GM18951 (cell line): ENCODE data around the gene ARID5B.

Experiments
- POLR2A ChIP-seq: IDR thresholded peaks from 4 replicates; pipeline ENCODE4 v1.6.1; 2011; ENCODE audit warnings: mild to moderate bottlenecking; ENCODE audit not compliant: insufficient read length, insufficient read depth; ENCODE audit errors: extremely low read depth
- in situ Hi-C: fragments of 300-500 bp; cut with MboI; formaldehyde crosslinking; loops from one replicate; pipeline ENCODE4 v1.12.0; 2022; ENCODE audit warnings: low sequenced_read_pairs, mixed read lengths, inconsistent platforms; ENCODE audit not compliant: unreplicated experiment

The ARID5B gene

GRCh38 chr10:62113680-62114079, 212.2 kb downstream of the ARID5B start:
- in situ Hi-C loops, result no loop called here
- TF ChIP-seq POLR2A, result no peak

- in situ Hi-C loops, result no loop called here
- no peak for TF ChIP-seq POLR2A
Observed at GRCh38 chr10:62115321-62115720, 213.8 kb downstream of the ARID5B start.

- TF ChIP-seq POLR2A, result no peak
- in situ Hi-C loops, result no loop called here
Observed at GRCh38 chr10:62115842-62116241, 214.3 kb downstream of the ARID5B start.

- no peak for TF ChIP-seq POLR2A
- in situ Hi-C loops, result no loop called here
Observed at GRCh38 chr10:62116896-62117295, 215.4 kb downstream of the ARID5B start.

GRCh38 chr10:62121187-62121530, 219.7 kb downstream of the ARID5B start:
- in situ Hi-C loops, result no loop called here
- no peak for TF ChIP-seq POLR2A

- in situ Hi-C loops, result no loop called here
- no peak for TF ChIP-seq POLR2A
Observed at GRCh38 chr10:62127975-62128374, 226.5 kb downstream of the ARID5B start.

- in situ Hi-C loops, result no loop called here
- TF ChIP-seq POLR2A, result no peak
Observed at GRCh38 chr10:62130948-62131347, 229.4 kb downstream of the ARID5B start.

GRCh38 chr10:62131724-62132123, 230.2 kb downstream of the ARID5B start:
- no peak for TF ChIP-seq POLR2A
- in situ Hi-C loops, result no loop called here

- in situ Hi-C loops, result no loop called here
Observed at GRCh38 chr10:62133618-62134017, 232.1 kb downstream of the ARID5B start.

GRCh38 chr10:62136931-62137330, 235.4 kb downstream of the ARID5B start:
- TF ChIP-seq POLR2A, result no peak
- in situ Hi-C loops, result no loop called here

More at GRCh38 chr10:62133618-62134017, 232.1 kb downstream of the ARID5B start:
- no peak for TF ChIP-seq POLR2A
